GM19025 (cell line): Measurements from ENCODE around the gene DUOXA2.
A peak's percentile ranks its signal among the peaks of the same experiment; 100 is the strongest.

Experiments
- ATAC-seq: cut with Tn5 transposase; IDR thresholded peaks from one replicate; pipeline ENCODE4 v1.9.1; 2021; ENCODE audit warnings: mild to moderate bottlenecking, low read depth, moderate library complexity; ENCODE audit not compliant: unreplicated experiment

The DUOXA2 gene

GRCh38 chr15:45116006-45116481 lies 1.9 kb downstream of the DUOXA2 start:
- no peak for ATAC-seq

- ATAC-seq = no peak
Measured at GRCh38 chr15:45116482-45117307, 2.6 kb downstream of the DUOXA2 start.

GRCh38 chr15:45117308-45118130 lies 3.4 kb downstream of the DUOXA2 start:
- ATAC-seq = peak; percentile 9

GRCh38 chr15:45118131-45118588 lies 4.0 kb downstream of the DUOXA2 start:
- ATAC-seq = peak; percentile 77

GRCh38 chr15:45118996-45119395 lies 4.9 kb downstream of the DUOXA2 start:
- ATAC-seq = no peak

- no peak for ATAC-seq
Measured at GRCh38 chr15:45120081-45120972, 6.2 kb downstream of the DUOXA2 start.

- no peak for ATAC-seq
Measured at GRCh38 chr15:45121020-45121419, 6.9 kb downstream of the DUOXA2 start.

GRCh38 chr15:45121706-45122417 lies 7.7 kb downstream of the DUOXA2 start:
- no peak for ATAC-seq

GRCh38 chr15:45122719-45123118 lies 8.6 kb downstream of the DUOXA2 start:
- ATAC-seq = no peak

- no peak for ATAC-seq
Measured at GRCh38 chr15:45123397-45123796, 9.3 kb downstream of the DUOXA2 start.

GRCh38 chr15:45126535-45127158 lies 12.5 kb downstream of the DUOXA2 start:
- ATAC-seq = no peak

- ATAC-seq = no peak
Measured at GRCh38 chr15:45128971-45129639, 15.0 kb downstream of the DUOXA2 start.

- ATAC-seq = no peak
Measured at GRCh38 chr15:45129651-45130129, 15.6 kb downstream of the DUOXA2 start, which contains the start of the genes DUOX1 and DUOXA1. Gene DUOX1, plus strand, starts transcription at chr15:45129994. Its CDS starts 1,973 bp downstream, at chr15:45131967. Gene DUOXA1, minus strand, starts transcription at chr15:45129879. Its CDS starts 6,865 bp downstream, at chr15:45123014.

GRCh38 chr15:45130291-45131000 lies 16.3 kb downstream of the DUOXA2 start:
- ATAC-seq = no peak

- ATAC-seq = no peak
Measured at GRCh38 chr15:45131510-45131909, 17.4 kb downstream of the DUOXA2 start.

GRCh38 chr15:45132844-45133560 lies 18.9 kb downstream of the DUOXA2 start:
- no peak for ATAC-seq

GRCh38 chr15:45133561-45133920 lies 19.4 kb downstream of the DUOXA2 start:
- no peak for ATAC-seq
